Measurements from ENCODE around the gene AGAP5. TPM values are rescaled to one million over a fixed set of nuclear protein-coding genes. Genes with fewer than 3 reads are reported as not detected.

Gene AGAP5
- total RNA-seq, 1 experiment from 2014 or later = 14.3 TPM

DNA sequence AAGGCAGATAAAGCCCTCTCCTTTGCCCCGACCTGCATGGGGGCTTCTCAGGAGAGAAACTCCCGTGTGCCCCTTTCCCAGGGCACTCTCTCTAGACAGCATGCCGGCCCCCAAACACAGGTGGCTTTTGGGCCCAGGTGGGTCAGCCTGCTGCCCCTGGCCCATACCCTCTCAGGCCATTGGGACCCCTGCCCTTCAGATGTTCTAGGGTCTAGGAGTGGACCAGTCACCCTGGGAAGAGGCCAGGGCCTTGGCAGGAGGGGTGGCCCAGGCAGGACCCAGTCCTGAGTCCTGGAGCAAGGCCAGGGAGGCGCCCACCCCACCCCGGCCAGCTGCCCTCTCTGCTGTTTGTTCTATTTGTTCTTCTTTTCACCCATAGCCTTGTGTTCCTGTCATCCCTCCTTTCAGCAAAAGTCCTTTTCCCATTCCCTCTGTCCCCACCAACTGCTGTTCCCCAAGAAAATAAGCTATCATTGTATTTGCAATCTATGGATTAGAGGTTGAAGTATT lies 36.9 kb upstream of the AGAP5 start:
- DNase-seq = no peak
- Histone ChIP-seq H3K27me3 (replicated peaks; ENCODE audit: control insufficient read depth, insufficient read depth, low read length) (no peaks in the 10 kb centered on the region), H3K9me3 (no peaks in the 10 kb centered on the region), H3K36me3 (ENCODE audit: control insufficient read depth, insufficient read depth, low read length) (no peaks in the 10 kb centered on the region), H3K4me1 (no peaks in the 10 kb centered on the region), H3K4me3 (ENCODE audit: low read depth, low read length) (no peak overlapping the region)
- H3K9me3 Mint-ChIP-seq (ENCODE audit: unreplicated experiment) = no peaks in the 10 kb centered on the region
- no peak overlapping the region for H3K27ac Mint-ChIP-seq (ENCODE audit: unreplicated experiment)
- H3K27me3 Mint-ChIP-seq (ENCODE audit: insufficient read depth, unreplicated experiment) = no peaks in the 10 kb centered on the region
- no TSS peak for BruUV-seq (replicated peaks)
- peaks cover 30% of the 10 kb centered on the region for H3K36me3 Mint-ChIP-seq (ENCODE audit: insufficient read depth, unreplicated experiment)
- intact Hi-C loops (cut with micrococcal nuclease; ENCODE audit: unreplicated experiment) = no loop called here
- POLR2A ChIA-PET = no interaction called here
- CTCF ChIA-PET = no interaction called here
- H3K4me1 Mint-ChIP-seq (ENCODE audit: low read depth, unreplicated experiment) = no peaks in the 10 kb centered on the region
- no peak overlapping the region for H3K4me3 Mint-ChIP-seq (ENCODE audit: unreplicated experiment)
- TF ChIP-seq CTCF (IDR thresholded peaks at IDR 0.05; ENCODE audit: insufficient read depth in 1 of 2, low read depth in 1 of 2, low read length in 1 of 2, severe bottlenecking in 1 of 2, unreplicated experiment in 1 of 2) = no peak

GRCh38 chr10:73734028-73734720 lies 36.3 kb upstream of the AGAP5 start:
- POLR2A ChIA-PET = no interaction called here
- intact Hi-C loops (cut with micrococcal nuclease; ENCODE audit: unreplicated experiment) = no loop called here
- no peak for DNase-seq

DNA sequence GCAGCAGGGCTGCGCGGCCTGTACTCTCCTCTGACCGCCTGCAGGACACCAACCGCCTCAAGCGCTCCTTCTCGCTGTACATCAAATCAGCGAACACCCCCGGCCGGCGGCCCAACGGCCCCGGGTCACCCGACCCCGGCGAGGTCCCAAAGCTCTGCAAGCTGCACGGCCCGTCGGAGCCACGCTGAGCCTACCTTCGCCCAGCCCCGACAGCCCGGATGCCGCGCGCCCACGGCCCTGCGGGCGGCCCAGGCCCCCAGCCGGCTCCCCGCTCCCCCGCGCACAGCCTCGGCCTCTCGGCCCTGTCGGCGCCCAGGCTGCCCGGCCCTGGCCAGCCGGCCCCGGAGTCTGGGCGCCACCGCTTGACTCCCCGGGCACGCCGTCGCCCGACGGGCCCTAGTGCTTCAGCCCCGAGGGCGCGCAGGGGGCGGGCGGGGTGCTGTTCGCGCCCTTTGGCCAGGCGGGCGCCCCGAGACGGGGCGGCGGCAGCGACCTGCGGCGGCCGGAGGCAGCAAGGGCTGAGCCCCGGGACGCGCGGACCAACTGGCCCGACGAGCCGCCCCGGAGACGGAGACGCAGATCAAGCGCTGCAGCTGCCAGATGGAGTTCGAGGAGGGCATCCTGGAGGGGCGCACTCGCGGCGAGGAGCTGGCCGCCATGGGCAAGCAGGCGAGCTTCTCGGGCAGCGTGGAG lies 35.2 kb upstream of the AGAP5 start:
- no peak for TF ChIP-seq CTCF (IDR thresholded peaks at IDR 0.05; ENCODE audit: insufficient read depth in 1 of 2, low read depth in 1 of 2, low read length in 1 of 2, severe bottlenecking in 1 of 2, unreplicated experiment in 1 of 2)
- intact Hi-C loops (cut with micrococcal nuclease; ENCODE audit: unreplicated experiment) = no loop called here
- peaks cover 31% of the 10 kb centered on the region for H3K36me3 Mint-ChIP-seq (ENCODE audit: insufficient read depth, unreplicated experiment)
- no peaks in the 10 kb centered on the region for H3K36me3 ChIP-seq (ENCODE audit: control insufficient read depth, insufficient read depth, low read length)
- no peaks in the 10 kb centered on the region for H3K27me3 Mint-ChIP-seq (ENCODE audit: insufficient read depth, unreplicated experiment)
- H3K27me3 ChIP-seq (replicated peaks; ENCODE audit: control insufficient read depth, insufficient read depth, low read length) = no peaks in the 10 kb centered on the region
- BruUV-seq (replicated peaks) = no TSS peak
- H3K9me3 Mint-ChIP-seq (ENCODE audit: unreplicated experiment) = no peaks in the 10 kb centered on the region
- no peaks in the 10 kb centered on the region for H3K4me1 Mint-ChIP-seq (ENCODE audit: low read depth, unreplicated experiment)
- no peak overlapping the region for H3K27ac Mint-ChIP-seq (ENCODE audit: unreplicated experiment)
- ChIA-PET CTCF (no interaction called here), POLR2A (no interaction called here)
- no peak overlapping the region for H3K4me3 Mint-ChIP-seq (ENCODE audit: unreplicated experiment)
- no peaks in the 10 kb centered on the region for H3K4me1 ChIP-seq
- no peak overlapping the region for H3K4me3 ChIP-seq (ENCODE audit: low read depth, low read length)
- H3K9me3 ChIP-seq = no peaks in the 10 kb centered on the region
- no peak for DNase-seq

More at GRCh38 chr10:73734028-73734720, 36.3 kb upstream of the AGAP5 start:
- H3K9me3 ChIP-seq = no peaks in the 10 kb centered on the region
- Mint-ChIP-seq H3K4me3 (ENCODE audit: unreplicated experiment) (no peak overlapping the region), H3K27me3 (ENCODE audit: insufficient read depth, unreplicated experiment) (no peaks in the 10 kb centered on the region), H3K9me3 (ENCODE audit: unreplicated experiment) (no peaks in the 10 kb centered on the region), H3K36me3 (ENCODE audit: insufficient read depth, unreplicated experiment) (peaks cover 33% of the 10 kb centered on the region), H3K27ac (ENCODE audit: unreplicated experiment) (no peak overlapping the region), H3K4me1 (ENCODE audit: low read depth, unreplicated experiment) (no peaks in the 10 kb centered on the region)
- H3K4me1 ChIP-seq = no peaks in the 10 kb centered on the region
- H3K27me3 ChIP-seq (replicated peaks; ENCODE audit: control insufficient read depth, insufficient read depth, low read length) = no peaks in the 10 kb centered on the region
- H3K36me3 ChIP-seq (ENCODE audit: control insufficient read depth, insufficient read depth, low read length) = no peaks in the 10 kb centered on the region
- no peak for TF ChIP-seq CTCF (IDR thresholded peaks at IDR 0.05; ENCODE audit: insufficient read depth in 1 of 2, low read depth in 1 of 2, low read length in 1 of 2, severe bottlenecking in 1 of 2, unreplicated experiment in 1 of 2)
- CTCF ChIA-PET = no interaction called here
- BruUV-seq (replicated peaks) = no TSS peak
- H3K4me3 ChIP-seq (ENCODE audit: low read depth, low read length) = no peak overlapping the region

Data from Caco-2 (cell line).